GM19328 (cell line): ENCODE measurements around the gene EIF3I.
A peak's percentile ranks its signal among the peaks of the same experiment; 100 is the strongest.

Experiments
- ATAC-seq: cut with Tn5 transposase; IDR thresholded peaks from one replicate; pipeline ENCODE4 v1.9.1; 2021; ENCODE audit warnings: mild to moderate bottlenecking, moderate library complexity; ENCODE audit not compliant: unreplicated experiment

EIF3I gene

DNA sequence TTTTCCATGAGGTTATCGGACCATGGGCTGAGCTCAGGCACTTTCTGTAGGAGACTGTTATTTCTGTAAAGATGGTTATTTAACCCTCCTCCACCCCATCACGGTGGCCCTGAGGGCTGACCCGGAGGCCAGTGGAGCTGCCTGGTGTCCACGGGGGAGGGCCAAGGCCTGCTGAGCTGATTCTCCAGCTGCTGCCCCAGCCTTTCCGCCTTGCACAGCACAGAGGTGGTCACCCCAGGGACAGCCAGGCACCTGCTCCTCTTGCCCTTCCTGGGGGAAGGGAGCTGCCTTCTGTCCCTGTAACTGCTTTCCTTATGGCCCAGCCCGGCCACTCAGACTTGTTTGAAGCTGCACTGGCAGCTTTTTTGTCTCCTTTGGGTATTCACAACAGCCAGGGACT is 24.4 kb upstream of the EIF3I start:
- no peak for ATAC-seq

DNA sequence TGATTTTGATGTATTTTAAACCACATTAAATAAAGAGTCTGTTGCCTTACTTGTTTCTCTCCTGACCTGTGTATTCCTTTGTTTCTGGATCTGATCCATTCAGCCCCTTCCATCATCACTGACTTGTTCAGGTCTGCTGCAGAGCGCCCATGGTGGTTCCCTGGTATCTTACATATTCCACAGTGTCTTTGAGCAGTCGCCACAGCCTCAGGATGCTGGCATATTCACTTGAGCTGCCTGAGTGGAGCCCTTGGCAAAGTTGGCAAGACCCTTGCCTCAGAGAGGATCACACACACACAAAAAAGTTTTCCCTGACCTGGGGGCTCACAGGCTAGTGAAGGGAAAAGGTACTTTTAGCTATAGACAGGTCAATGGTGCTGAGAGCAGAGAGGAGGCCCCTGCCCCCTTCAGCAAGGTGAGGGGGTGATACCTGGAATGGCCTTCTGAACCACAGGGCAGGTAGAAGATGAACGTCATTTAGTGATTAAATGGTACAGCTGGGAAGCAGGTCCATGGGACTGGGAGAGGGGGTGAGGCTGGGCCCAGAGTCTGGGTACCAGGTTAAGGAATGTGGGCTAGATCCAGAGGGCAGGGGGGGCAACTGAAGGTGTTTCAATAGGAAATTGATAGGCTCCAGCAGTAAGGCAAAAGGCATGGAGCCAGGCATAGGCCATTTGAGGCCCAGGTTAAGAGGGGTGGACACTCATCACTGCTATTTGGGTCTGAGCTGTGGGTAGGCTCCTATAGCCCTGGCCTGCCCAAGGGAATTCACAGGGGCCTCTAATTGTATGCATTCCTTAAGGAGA is 23.8 kb upstream of the EIF3I start:
- ATAC-seq = no peak

DNA sequence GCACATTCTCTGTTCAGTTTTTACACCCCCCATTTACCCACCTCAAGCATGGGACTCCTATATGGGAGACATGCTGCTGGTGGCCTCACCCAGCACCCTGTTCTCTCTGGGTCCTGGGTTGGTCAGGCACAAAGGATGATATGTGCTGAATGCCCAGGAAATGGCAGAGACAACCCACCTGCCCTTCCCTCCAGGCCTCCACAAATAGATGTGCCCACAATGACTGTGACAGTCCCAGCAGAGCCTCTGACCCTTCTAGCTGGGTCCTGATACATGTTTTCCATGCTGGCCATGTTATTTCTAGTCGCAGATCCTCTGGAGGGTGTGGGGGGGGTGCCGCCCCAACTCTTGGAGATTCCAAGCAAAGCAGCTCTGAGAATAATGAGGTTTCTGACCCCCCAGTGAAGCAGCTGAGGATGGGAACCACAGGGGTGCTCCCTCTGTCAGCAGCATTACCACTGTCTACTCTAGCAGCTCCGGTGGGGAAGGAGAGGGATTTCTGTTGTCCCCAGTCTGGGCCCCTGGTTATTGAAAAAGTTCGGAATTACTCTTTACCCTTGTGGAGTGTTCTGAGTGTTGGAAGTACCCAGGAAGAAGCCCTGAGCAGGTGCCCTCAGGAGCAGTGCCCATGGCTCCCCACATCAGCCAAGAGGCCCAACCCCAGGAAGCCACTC is 23.0 kb upstream of the EIF3I start:
- no peak for ATAC-seq

DNA sequence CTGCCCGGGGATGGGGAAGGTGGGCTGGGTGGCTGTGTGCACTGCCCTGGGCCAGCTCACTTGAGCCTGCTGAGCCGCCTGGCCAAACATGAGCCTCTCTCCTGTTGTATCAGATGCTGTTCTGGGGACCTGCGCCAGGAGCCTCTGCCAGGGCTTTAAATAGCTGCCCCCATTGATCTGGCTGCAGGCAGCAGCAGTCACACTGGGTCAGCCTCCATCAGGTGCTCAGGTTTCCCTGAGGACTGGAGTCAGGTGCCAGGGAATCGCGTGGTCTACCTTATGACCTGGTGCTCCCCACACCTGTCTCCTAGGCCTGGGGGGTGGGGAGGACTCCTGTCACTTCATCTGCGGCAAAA is 22.5 kb upstream of the EIF3I start:
- ATAC-seq = no peak

DNA sequence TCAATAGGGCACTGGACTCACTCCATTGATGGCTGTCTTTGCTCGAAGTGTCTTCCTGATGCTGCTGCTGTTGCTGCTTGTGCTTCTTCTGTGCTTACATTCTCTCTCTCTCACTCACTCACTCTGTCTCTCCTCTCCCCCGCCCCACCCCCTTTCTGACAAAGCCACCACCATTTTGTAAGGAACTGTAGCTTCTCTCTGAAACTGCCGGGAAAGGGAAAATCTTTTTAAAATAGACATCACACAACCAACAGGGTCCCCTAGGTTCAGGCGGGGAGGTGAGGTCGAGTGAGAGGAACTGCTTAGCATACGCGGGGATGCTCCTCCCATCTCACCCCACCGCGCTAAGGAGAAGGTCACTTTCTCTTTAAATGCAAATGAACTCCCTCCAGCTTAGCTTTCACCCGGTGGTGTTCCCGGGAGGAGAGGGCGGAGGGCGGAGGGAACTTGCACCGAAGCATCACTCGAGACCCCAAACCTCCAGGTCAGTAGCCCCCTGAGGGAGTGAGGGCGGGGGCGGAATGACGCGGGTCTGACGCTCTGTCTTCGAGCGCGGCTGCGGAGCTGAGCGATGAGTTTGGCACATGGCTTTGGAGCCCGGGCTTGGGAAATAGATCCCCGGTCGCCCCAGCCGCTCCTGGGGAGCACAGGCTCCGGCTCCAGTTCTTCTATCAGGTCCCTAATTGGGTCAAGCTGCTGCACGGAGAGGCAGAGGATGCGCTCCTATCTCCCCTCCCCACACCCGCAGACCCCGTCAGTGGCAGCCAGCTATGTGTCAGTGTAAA is 21.8 kb upstream of the EIF3I start, which contains the start of gene CCDC28B:
Gene CCDC28B (plus strand): TSS at position 370 of the 785 bp plus-strand sequence. CDS start 1,341 bp downstream, outside the sequence.
- ATAC-seq = no peak

DNA sequence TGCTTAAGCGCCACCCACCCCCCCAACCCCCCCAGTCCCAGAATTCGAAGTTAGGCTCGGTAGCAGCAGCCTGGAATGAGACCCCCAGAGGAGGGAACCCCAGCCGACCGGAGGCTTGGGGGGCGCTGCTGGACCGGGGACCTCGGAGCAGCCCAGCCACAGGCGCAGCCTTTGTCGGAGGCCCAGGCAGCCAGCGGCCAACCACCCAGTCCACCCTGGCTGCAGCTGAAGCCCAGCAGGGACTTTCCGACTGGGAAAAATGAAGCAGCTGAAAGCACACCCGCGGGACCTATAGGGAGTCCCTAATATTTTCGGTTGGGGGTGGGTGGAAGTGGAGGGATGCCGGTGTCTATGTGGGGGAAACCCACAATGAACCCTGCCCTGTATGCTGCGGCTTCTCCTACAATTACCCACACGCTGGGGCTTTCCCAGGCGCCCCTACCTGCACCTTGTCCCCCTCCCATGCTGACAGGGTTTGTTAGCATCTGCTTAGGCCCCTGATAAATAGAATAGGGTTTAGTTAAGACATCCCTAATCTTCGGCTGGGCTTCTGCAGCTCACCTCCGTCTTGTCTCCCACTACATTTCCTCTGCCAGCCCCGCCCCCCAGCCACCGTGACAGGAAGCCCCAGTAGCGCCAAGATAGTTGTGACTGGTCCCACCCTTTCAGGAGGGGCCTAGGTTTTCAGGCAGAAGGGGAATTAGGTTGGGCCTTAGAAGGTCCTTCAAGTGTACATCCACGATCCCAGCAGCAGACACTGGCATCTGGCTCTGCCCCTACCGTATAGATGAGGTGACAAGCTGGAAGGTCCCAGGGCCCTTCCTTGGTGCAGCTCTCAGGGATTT is 21.0 kb upstream of the EIF3I start:
- ATAC-seq = no peak

DNA sequence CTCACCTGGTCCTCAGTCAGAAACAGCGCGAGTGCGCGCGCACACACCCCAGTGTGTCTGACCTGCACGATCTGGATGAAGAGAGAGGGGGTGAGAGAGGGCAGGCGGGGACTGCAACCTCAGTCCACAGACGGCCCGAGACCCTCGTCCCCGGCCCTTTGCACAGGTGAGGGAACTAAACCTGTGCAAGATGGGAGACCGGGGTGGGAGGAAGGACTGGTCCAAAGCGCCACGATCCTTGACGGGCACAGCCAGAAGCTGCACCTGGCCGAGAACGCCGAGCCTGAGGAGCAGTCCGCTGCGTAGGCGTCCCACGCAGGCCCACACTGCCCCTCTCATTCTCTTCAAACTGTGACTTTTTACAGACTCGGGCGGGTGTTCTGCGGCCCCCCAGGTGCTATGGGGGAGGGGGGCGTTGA is 17.3 kb upstream of the EIF3I start:
- ATAC-seq = no peak

DNA sequence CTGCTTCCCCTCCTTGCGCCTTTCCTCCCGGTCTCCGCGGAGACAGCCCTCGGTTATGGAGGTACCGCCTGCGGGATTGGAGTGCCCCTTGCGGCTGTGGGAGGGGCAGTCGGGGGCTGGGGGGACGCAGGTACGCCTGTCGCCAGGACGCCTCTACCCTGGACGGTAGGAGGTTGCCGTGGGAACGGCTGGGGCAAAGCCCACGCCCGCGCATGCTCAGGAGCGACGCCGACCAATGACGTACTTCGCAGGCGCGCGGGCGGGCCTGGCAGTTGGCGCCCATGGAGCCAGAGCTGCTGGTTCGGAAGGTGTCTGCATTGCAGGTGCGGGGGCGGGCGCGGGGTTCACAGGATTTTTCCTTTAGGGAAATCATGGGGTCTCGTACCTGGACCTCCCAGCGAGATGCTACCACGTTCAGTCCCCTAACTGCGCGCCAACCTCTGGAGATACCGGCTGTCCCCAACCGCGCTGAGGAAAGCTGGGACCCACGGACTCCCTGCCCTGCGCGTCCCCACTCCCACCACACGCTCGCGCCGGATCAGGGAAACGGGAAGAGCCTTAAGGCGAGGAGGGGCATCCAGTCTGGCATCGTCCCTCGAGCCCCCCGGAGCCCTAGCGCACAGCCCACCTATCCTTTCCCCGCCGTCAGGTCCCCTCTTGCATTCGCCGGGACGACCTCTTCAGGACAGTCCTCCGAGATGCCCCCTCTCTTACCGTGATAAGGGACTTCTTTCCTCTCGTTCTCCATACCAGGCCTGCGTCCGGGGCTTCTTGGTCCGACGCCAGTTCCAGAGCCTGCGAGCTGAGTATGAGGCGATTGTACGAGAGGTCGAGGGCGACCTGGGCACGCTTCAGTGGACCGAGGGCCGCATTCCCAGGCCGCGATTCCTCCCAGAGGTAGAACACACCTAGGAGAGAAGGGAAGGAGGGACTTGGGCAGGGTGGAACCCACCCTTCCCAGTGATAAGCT is 16.5 kb upstream of the EIF3I start, which contains the start of gene IQCC:
Gene IQCC (plus strand): TSS at position 271 of the 970 bp plus-strand sequence. CDS start 11 bp downstream, at position 282.
- peak; percentile 49 for ATAC-seq

DNA sequence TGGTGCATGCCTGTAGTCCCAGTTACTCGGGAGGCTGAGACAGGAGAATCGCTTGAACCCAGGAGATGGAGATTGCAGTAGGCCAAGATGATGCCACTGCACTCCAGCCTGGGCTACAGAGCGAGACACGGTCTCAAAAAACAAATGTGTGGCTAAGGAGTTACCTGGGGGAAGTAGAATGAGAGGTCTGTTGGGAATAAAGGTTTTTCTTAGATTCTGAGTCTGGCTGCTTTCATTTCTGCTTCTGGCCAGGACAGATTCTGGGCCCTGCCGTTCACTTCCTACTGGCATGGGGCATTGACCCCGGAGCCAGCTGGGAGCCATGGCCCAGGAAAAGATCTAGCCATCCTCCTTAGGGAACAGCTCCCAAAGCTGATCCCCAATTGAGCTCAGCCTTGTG is 13.7 kb upstream of the EIF3I start:
- ATAC-seq = no peak

DNA sequence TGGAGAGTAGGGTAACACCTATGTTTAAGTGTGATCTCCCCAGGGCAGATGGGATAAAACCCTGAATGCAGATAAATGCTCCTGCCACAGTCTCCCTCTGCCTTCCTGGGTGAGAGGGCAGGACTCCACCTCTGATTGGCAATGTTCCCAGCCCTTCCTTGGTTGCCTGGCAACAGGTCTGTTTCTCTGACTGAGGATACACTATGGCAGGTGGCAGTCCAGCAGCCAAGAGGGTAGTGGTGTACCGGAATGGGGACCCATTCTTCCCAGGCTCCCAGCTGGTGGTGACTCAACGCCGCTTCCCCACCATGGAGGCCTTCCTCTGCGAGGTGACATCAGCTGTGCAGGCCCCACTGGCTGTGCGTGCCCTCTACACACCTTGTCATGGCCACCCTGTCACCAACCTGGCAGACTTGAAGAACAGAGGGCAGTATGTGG is 13.3 kb upstream of the EIF3I start, which contains the start of gene DCDC2B:
Gene DCDC2B (plus strand): TSS at position 199 of the 438 bp plus-strand sequence. CDS start 5 bp downstream, at position 204.
- ATAC-seq = no peak

DNA sequence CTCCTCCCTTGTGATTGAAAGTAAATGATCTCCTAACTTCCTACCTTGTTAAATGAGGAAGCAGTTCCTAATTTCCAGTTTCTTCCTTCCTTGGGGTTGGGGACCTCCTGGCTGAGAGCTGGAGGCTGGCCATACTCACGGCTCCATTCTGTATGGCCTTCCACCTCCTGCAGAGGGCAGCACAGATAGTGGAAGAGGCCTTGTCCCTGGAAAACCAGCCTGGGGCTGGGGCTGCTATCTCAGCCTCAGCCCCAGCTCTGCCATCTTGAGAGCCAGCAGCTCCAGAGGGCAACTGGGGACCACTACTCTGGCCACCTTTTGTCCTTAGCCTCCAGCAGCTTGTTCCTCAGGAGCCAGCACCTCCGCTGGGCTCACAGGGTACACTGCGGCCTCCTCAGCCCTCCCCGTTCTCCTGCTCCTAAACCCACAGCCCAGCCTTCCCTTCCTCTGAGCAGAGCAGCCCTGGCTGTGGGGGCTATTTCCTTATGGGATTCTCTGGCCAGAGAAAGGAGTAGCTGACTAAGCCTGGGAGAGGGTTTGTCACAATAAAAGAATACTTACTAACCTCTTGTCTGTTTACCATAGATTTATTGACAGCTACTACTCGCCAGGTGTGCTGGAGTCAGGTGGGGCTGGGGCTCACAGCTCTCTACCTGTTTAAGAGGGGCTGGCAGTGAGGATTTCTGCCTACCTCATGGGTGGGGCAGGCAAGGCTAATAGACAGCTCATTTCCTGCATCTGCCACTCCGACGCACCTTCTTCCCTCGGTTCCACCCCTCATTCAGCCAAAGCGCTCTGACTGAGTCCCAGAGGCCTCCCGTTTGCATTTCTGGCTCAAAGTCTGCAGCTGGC is 6.4 kb upstream of the EIF3I start:
- no peak for ATAC-seq

DNA sequence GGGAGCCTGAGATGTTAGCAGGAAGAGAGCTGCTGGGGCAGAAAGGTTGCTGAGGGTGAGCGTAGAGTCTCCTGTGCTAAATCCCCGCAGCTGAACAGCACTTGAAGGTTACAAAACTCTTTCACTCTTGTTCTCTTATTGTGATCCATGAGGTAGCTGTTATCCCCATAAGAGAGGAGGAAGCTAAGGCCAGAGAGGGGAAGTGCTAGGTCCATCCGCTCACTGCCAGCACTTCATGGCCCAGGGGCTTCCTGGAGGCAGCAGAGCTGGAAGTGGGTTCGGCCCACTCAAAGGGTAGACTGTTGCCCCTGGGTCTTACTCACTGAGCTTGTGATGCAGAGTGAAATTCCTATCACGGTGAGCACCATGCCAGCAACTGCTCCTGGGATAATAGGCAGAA is 5.6 kb upstream of the EIF3I start:
- no peak for ATAC-seq

DNA sequence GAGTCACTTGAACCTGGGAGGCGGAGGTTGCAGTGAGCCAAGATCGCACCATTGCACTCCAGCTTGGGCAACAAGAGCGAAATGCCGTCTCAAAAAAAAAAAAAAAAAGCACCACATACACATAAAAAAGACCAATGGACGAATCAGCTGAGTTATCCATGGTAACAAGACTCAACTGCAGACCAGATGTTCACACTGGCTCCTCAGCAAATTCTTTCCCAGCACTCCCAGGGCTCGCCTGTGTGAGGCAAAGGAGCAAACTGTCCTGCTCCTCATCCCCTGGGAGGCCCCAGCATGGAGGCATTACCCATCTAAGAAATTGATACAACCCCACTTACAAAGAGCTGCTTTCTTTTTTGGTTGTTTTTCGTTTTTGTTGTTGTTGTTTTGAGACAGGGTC is 3.2 kb upstream of the EIF3I start:
- ATAC-seq = no peak

DNA sequence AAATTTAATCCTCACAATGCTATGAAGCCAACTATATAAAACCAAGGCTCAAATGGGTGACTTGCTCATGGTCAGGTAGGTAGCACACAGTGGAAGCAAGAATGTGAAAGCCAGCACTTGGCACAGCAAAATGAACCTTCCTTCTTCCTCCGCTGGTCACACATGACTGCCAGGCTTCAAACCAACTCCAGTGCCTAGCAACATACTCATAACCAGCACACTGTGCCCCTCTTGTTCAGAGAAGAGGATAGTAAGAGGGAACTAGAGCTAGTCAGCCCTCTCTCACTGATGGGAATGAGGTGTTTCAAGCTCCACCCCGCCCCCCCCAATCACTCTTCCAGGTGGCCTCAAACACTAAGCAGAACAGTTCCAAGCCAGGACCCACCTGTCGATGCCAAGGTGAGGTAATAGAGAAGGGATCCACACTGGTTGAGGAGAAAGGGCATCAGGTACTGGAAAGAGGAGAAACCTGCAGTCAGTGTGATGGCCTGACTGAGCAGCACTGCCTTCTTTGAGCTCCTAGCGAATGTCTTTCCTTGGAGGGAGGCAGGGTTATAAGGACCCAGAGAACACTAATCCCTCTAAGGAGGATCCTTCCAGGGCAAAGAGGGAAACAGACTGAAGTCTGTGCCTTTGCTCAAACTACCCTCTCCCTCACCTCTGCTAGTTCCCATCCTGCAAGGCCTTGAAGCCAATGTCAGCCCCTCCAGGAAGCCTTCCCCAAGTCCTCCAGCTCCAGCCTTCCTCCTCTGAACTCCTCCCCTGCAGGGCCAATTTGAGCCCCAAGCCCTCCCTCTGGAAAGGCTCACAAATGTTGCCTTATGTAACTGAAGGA is 1.2 kb upstream of the EIF3I start:
- no peak for ATAC-seq

DNA sequence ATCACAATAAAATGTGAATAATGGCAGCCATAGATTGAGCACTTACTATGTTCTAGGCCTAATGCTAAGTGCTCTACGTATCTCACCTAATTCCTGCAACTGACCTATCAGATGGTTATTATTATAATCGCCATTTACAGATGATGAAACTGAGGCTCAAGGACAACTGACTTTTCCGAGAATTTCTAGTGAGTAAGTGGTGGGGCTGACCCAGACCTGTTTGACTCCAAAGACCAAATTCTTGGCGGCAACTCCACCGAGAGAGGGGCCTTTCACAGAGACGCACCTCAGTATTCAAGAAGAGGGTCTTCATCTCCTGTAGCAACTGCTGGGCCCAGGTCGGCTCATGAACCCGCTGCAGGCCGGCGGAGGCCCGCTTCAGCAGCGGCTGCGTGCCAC is 627 bp upstream of the EIF3I start:
- ATAC-seq = no peak

DNA sequence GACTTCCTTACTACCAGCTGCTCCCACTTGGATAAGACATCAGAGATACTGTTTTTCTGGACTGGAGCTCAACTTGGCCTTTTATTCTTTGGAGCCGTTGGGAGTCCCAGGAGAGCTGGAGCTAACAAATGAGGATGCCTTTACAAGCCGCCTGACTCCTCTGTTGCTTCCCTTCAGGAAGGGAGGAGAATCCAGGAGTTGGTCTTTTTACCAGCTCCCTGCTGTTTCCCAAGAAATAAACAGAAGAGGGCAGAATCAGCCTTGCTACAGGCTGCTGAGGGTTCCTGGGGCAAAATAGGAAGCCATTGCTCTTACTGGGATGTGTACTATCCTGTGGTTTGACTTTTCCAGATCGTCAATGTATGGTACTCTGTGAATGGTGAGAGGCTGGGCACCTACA is 1.5 kb downstream of the EIF3I start:
- ATAC-seq = no peak

DNA sequence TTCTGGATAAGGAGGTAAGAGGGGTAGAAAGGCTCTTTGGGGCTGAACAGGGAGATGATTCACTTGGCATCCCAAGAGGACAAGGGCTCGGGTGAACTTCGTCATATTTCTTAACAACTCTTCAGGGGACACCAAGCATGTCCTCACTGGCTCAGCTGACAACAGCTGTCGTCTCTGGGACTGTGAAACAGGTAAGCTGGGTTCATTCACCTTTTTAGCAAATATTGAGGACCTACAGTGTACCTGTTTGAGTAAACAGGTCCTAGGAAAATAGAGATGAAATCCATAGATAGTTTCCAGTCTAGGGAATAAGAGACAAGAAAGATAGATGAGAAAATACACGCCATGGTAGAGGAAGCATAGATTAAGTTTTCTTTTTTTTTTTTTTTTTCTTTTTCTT is 2.1 kb downstream of the EIF3I start:
- no peak for ATAC-seq
